Upper lobe of left lung (tissue), 4 donors: ENCODE results near the gene ACOXL.

ENCODE experiments used
- CTCF ChIP-seq, 6 experiments: fragments of 450-650 bp in 4 of 6; fragments of 200-600 bp in 2 of 6; sonication (generic) in 2 of 6; IDR thresholded peaks; one replicate each; pipeline ENCODE4 v1.5.1; 2016 to 2019; ENCODE audit warnings: antibody characterized with exemption in 6 of 6
- POLR2A ChIP-seq, 4 donors: fragments of 450-650 bp; IDR thresholded peaks; one replicate each; pipeline ENCODE4 v1.5.1; 2016 to 2017; ENCODE audit warnings: antibody characterized with exemption in 4 of 4, mild to moderate bottlenecking in 2 of 4

GRCh38 chr2:110800611-110801402, 68.4 kb downstream of the ACOXL start:
- TF ChIP-seq CTCF (IDR thresholded peaks at IDR 0.05) (no peak), POLR2A (IDR thresholded peaks at IDR 0.05) (no peak)
